Right ventricle myocardium inferior (tissue), 1 donor: ENCODE data around the gene NRIP3. TPM values are rescaled to one million over a fixed set of nuclear protein-coding genes. Genes with fewer than 3 reads are reported as not detected.
"Not testable (repeated sequence)": the region's sequence is repeated elsewhere in the genome, so short reads cannot be mapped to it uniquely, and the experiment has no call there.

ENCODE experiments used
- ATAC-seq: fragments of 200-7000 bp; cut with Tn5 transposase; one replicate; pipeline ENCODE4 v1.9.1; 2020; ENCODE audit warnings: mild to moderate bottlenecking, moderate library complexity
- DNase-seq: peaks from one replicate; pipeline ENCODE4 v3.0.0; 2021; ENCODE audit errors: missing footprints
- intact Hi-C: fragments of 100-400 bp; cut with DNase I; formaldehyde crosslinking; loops from one replicate; pipeline ENCODE4 v1.11.0; 2022
- total RNA-seq: library from RNA; stranded (reverse); fragmentation: NEBNext Ultra II Directional; extraction: Animal tissue kit (Norgen Biotek cat#: 25700); gene quantifications from one replicate; pipeline ENCODE4 v1.2.1, GENCODE V29; 2021
- donor health status: DM: no; HTN: yes; CAD: no; lungs with severe emphysema.

Gene NRIP3
- total RNA-seq, 1 donor from 2014 or later, result 0.76 TPM

DNA sequence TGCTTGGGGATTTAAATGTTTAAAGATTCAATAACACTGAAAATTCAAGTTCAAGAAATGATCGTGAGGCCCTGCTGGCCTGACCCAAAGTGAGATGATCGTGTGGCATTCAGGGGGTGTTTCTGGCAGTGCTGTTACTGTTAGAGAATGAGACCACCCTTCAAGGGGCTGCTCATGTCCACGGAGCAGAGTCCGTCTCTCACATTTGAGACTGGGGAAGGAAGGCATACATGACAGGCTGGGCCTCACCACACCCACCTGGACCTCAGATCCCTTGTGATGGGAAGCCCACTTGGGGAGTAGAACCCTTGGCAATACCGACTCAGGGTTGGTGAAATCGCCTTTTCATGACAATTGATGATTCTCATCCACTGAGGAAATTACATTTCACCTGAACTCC is 16.1 kb upstream of the NRIP3 start:
- no peak for DNase-seq
- intact Hi-C loops, result no loop called here

DNA sequence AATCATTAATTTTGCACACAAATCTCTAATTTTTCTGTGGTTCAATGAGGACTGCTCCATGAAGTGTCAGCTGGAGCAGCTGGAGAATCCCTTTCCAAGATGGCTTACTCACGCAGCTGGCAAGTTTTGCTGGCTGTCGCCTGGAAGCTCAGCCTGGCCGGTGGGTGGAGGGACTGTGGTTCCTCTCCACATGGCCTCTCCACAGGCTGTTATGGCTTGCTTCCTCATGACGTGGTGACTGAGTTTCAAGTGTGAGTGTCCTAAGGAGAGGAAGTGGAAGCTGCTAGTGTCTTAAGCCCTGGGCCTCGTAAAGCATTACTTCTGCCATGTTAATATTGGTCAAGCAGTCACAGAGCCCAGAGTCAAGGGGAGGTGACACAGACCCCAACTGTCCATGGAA is 14.0 kb upstream of the NRIP3 start:
- intact Hi-C loops, result no loop called here
- ATAC-seq, result peak; percentile 87

More for the DNA sequence above, 16.1 kb upstream of the NRIP3 start:
- no peak for ATAC-seq

GRCh38 chr11:9016916-9017642 is 13.3 kb upstream of the NRIP3 start:
- intact Hi-C loops, result no loop called here
- ATAC-seq (no peak), DNase-seq (no peak)

More for the DNA sequence above, 14.0 kb upstream of the NRIP3 start:
- peak; percentile 87 for DNase-seq

- ATAC-seq, result peak; percentile 54
- no peak for DNase-seq
- intact Hi-C loops, result loop anchor here (1.0 kb wide), 1 partner anchor 122 kb away; no protein-coding TSS in a partner anchor
These were observed 11.9 kb upstream of the NRIP3 start for GRCh38 chr11:9015677-9016076.

DNA sequence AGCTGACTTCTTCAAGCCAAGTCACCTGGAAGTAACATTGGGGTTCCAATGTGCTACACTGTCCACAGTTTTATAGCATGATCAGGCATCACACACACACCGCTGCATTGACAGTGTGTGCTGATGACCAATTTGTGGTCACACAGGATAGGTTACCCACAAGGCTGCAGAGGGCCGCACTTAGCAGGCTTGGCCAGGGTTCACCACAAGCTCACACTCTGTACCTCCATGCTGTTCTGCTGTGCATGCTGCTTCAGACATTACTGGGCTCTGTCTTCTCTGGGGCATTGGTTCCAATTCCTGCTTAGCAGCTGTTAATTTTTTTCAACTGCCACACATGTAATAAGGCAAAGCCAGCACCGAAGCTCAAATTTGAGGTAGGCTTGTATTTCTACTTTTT is 11.0 kb upstream of the NRIP3 start:
- intact Hi-C loops, result loop anchor here (1.0 kb wide), 1 partner anchor 122 kb away; no protein-coding TSS in a partner anchor
- ATAC-seq (no peak), DNase-seq (no peak)

GRCh38 chr11:9013373-9013772 is 9.6 kb upstream of the NRIP3 start:
- ATAC-seq, result no peak
- no peak for DNase-seq
- intact Hi-C loops, result no loop called here

GRCh38 chr11:9009538-9009937 is 5.7 kb upstream of the NRIP3 start:
- intact Hi-C loops, ATAC-seq, DNase-seq: not testable (repeated sequence)

DNA sequence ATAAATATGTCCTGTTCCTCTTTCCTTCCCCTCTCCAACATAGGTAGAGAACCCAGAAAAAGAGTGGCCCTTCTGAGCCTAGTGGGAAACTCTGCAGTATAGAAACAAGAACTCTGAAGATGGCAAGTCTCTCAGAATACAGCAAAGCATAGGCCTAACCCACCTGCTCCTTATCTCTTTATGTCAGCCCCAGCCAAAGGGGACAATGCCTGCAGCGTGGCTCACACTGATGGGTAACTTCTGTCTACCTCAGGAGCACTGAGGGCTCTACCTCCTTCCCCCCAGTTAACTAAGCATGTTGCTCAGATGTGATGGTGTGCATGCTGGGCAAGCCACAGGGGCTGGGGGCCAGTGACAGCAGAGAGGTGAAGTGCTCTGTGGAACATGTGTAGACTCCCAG is 4.9 kb upstream of the NRIP3 start:
- intact Hi-C loops, result no loop called here
- ATAC-seq, result no peak

DNA sequence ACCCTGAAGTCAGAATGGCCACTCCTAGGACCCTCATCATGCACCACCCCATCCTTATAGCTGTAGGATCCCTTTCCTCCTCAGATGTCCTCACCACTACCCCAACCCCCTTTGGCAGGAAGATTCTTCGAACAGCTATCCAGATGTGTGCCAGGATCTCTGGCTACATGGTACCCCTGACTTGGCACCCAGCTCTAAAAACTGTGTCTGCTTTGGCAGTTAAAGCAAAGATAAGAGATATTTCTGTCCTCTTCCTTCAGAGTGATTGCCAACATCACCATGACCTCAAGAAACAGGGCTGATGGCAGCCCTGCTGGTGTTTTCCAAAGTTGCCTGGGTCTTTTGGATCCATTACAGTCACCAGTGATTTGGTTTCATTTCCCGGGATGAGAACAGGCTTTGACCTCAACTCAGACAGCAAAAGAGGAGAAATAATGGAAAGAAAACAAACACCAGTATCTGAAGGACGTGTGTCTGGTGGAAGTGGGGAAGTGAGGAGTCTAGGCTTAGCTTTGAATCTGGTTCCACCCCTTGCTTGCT is 4.3 kb upstream of the NRIP3 start:
- DNase-seq, result no peak
- no peak for ATAC-seq
- intact Hi-C loops, result no loop called here

More for the DNA sequence above, 4.9 kb upstream of the NRIP3 start:
- no peak for DNase-seq

DNA sequence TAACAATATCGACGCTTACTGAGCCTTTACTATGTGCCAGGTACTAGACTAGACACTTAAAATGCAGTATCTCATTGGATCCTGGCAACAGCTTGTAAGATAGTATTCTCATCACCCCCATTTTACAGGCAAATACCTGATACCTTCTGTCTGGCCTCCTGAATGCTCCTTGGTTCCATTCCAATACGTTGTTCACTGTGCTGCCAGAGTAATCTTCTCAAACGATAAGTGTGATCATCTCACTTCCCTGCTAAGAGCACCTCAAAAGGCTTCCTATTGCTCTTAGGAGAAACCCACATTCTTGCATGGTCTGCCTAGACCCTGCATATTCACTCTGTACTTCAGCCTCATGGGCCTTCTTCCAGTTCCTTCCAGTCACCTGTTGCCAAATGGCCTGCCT is 1.3 kb upstream of the NRIP3 start:
- intact Hi-C loops, result no loop called here

DNA sequence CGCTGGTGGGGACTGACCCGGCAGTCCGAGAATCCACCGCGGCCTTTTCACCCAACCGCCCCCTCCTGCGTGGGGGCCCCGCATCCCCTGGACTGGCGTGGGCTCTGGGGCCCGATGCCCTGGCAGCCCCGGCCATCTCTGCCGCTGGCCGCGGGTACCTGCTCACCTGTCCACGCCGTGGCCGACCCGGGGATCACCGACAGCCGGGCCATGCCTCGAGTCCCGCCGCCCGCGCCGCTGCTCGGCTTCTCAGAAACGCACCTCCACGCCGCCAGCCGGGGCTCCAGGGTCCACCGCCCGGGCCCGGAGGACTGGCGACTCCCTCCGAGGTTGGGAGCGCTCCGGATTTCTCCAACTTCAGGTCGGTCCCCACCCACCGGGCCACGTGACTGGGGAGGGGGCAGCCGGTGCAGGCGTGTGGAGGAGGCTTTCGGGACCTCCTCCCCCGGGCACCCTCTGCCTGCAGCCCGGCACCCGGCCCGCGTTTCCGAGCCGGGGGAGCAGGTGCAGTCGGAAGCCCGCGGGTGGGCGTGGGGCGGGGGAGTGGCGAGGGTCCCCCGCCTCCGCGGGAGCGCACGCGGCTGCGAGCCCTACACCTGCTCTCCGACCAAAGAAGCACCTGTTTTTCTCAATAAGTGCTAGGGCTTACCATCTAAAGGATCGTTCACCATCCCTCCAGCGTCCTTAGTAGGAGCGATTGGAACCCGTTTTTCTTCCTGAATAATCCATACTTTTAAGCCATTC is 554 bp upstream of the NRIP3 start:
- intact Hi-C loops, result no loop called here
- ATAC-seq, result no peak
- DNase-seq, result no peak

More for the DNA sequence above, 1.3 kb upstream of the NRIP3 start:
- DNase-seq (no peak), ATAC-seq (no peak)

DNA sequence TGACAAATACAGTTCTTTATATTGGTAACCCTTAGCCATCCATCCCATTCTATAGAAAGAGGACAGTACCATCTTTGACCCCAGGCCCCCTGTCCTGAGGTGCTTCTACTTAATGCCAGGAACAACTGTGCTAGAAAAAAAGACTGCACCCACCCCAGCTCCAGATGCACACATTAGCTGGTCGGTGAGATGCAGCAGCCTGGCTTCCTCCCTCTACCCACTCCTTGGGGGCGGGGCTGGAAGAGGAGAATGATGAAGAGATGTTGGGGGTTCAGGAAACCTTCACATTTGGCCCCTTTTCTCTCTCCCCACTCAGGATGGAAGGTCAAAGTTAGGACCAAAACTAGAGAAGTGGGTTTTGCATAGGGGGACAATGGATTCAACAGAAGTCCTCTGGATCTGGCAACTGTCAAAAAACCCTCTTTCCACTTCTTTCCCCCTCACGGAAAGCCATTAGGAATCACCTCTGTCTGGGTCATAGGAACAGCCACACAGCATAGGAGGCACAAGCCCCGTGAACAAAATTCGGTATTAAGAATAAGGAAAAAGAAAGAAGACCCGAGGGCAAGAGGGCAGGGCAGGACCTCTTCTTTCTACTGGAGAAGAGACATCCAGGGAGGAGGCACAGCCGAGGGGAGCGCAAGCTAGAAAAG is 755 bp downstream of the NRIP3 start:
- DNase-seq (no peak), ATAC-seq (no peak)
- intact Hi-C loops, result no loop called here

- intact Hi-C loops, result no loop called here
- no peak for ATAC-seq
- DNase-seq, result no peak
These were observed 2.1 kb downstream of the NRIP3 start for GRCh38 chr11:9001736-9002135.

DNA sequence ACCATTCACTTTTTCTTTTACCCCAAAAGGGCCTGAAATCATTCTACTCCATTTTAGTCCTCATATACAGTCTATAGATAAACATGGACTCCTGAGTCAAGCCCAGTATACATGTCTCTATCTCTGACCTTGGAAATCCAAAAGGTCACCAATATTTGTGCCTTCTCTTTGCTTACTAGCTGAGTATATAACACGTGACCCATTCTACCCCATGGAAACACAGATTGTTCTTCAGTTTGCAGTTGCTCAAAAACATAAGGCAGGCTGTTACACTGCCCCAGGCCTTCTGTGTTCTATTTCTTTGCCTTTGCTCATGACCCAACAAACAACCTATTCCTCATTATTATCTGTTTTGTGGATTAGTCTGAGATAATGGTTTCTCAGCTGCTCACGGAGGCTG is 5.8 kb downstream of the NRIP3 start:
- ATAC-seq, result no peak
- intact Hi-C loops, result no loop called here
- DNase-seq, result no peak

DNA sequence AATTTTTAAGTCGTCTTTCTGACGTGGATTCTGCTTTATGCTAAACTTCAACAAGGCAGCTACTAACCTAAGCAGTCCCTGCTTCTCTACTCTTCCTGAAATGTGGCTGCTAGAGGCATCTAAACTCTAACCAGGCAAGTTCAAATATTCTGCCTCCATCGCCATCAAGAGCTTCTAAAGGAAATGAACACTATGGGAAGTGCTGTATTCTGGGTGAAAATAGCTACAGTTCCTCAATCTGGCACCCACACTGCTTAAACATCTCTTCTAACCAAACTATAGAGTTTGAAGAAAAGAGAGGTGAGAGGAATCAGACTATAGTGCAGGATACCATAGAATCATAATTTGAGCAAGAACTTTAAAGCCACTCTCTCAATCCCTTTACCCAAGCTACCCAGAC is 6.3 kb downstream of the NRIP3 start:
- intact Hi-C loops, result no loop called here
- ATAC-seq (no peak), DNase-seq (no peak)

GRCh38 chr11:8989453-8989852 is 14.3 kb downstream of the NRIP3 start:
- intact Hi-C loops, result no loop called here
- no peak for ATAC-seq
- no peak for DNase-seq

DNA sequence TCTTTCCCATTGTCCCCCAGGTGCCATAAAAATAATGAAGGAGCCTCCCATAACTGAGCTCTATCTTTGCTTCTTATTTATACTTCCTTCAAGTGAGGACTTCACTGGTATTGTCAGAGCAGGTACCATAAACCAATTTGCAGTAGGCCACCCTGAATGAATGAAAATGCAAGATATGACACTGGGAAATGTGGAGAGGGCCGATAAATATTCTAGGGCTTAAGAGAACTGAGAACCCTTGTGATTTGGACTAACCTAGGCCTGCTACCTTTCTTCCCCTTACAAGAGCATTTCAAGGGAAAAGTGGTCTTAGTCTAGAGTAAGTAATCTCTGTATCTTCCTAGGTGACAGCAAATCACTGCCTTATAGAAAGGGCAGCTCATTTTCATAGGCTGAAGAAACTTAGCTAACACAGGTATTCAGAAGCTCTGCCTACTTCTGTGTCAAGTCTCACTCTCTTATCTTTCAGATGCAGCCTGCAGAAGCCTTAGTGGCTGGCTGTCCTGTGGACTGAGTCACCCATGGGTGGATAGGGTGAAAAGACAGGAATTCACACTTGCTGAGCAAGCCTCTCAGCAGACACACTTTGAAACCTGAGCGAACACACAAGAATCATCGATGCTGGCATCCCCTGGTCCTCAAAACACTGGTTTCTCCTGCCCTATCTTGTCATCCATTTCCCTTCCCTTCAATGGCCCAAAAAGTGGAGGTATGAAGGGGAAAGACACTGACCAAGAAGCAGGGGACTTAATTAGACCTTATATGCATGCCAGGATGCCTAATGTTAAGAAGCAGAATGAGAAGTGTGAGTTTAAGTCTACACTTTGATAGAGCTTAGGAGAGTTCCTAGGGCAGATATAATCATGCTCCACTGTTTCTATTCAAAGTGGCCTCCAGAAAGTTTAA is 15.2 kb downstream of the NRIP3 start:
- intact Hi-C loops, result no loop called here
- ATAC-seq, result no peak

DNA sequence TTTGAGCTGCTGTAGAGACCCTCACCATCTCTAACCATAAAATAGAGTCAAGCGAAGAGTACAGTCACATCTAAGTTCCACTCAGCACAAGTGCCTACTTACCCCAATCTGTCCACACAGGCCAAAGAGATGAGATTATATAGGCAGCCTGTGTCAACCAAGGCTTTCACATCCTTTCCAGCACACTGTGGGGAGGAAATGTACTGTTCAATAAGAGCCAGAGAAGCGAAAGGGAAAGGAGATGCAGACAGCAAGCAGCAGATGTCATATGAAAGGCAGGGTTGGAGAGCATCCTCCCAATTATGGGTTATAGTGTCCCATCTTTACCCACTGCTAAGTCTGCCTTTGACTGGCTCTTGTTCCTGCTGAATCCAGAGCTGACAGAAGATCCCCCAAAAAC is 16.4 kb downstream of the NRIP3 start:
- no peak for ATAC-seq
- no peak for DNase-seq
- intact Hi-C loops, result no loop called here

More for the DNA sequence above, 15.2 kb downstream of the NRIP3 start:
- DNase-seq, result no peak
